Measurements from ENCODE around the gene ADD1.

The ADD1 gene

DNA sequence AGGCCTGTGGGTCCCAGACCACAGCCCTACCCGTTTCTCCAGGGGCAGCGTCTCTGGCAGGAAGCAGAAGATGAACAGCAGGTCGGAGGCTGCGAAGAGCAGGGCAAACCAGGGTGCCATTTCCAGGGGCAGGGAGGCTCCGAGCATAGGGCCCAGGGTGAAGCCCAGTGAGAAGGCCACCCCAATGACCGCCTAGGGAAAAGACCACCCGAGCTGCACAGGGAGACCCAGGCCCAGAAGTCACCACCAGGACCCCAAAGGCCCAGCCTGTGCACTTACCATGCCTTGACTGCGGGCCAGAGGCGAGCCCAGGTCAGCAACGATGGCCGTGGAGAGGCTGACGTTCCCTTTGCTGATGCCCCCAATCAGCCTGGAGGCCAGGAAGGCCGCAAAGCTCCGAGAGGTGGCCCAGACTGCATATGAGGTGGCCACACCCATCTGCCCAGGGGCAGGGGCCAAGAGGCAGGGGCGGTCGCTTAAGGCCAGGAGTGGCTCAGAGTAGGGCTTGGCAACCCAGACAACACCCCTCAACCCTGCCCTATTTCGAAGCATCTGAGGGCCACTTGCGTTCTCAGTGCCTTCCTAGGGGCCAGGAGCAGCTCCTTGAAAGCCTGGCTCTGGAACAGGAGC, 88.8 kb downstream of the ADD1 start:
- H3K4me3 ChIP-seq (replicated peaks; ENCODE audit: low read depth, low read length), result no peak overlapping the region
- DNase-seq (ENCODE audit: low read depth), result no peak
- TF ChIP-seq, protein P1, sequence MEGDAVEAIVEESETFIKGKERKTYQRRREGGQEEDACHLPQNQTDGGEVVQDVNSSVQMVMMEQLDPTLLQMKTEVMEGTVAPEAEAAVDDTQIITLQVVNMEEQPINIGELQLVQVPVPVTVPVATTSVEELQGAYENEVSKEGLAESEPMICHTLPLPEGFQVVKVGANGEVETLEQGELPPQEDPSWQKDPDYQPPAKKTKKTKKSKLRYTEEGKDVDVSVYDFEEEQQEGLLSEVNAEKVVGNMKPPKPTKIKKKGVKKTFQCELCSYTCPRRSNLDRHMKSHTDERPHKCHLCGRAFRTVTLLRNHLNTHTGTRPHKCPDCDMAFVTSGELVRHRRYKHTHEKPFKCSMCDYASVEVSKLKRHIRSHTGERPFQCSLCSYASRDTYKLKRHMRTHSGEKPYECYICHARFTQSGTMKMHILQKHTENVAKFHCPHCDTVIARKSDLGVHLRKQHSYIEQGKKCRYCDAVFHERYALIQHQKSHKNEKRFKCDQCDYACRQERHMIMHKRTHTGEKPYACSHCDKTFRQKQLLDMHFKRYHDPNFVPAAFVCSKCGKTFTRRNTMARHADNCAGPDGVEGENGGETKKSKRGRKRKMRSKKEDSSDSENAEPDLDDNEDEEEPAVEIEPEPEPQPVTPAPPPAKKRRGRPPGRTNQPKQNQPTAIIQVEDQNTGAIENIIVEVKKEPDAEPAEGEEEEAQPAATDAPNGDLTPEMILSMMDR (IDR thresholded peaks at IDR 0.05; ENCODE audit: low read length, missing control alignments), result no peak

DNA sequence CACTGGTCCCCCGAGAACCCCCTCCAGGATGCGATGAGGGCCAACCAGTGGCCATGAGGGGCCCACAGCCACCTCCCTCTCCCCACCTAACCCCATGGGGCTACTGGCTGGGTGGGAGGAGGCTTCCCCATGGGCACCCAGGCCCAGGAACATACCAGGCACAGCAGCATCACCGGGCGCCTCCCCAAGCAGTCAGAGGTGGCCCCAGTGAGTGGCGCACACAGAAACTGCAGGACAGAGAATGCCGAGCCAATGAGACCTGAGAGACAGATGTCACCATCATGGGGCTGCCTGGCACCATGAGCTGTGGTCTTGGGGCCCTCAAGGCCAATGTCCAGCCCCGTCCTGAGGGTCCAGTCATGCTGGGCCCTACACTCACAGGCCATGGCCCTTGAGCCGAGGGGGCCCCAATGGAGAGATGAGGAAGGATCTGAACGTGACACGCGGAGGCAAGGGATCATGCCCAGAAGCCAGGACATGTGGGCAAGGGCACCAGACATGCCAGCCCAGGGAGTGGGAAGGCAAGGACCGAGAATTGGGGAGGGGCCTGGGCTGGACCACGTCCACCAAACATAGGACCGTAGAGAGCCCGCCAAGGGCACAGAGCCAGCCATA, 89.4 kb downstream of the ADD1 start:
- no peak for DNase-seq (ENCODE audit: low read depth)
- TF ChIP-seq, protein P1 (IDR thresholded peaks at IDR 0.05; ENCODE audit: low read length, missing control alignments), result no peak
- H3K4me3 ChIP-seq (replicated peaks; ENCODE audit: low read depth, low read length), result peak overlapping the region; percentile 66

DNA sequence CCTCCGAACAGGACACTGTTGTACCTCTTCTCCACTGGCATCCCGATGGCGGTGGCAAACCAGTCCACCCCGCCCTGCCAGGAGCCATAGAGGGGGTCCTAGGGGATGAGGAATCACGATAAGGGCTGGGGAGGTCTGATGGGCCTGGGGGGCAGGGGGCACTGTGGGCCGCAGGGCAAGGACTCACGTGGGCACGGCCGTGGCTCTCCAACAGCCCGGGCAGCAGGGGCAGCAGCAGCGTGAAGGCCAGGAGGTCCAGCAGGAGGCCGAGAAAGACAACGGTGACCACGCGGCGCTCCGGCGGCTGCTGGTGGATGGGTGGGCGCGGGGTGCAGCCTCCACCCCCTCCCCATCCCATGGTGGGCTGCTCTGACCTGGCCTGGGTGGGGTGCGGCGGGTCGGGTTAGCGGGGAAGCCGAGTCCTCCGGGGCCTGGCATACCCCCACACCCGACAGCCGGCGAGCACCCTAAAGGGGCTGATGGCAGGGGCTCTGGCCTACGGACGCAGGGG, 90.0 kb downstream of the ADD1 start:
- TF ChIP-seq, protein P1 (IDR thresholded peaks at IDR 0.05; ENCODE audit: low read length, missing control alignments), result no peak
- H3K4me3 ChIP-seq (replicated peaks; ENCODE audit: low read depth, low read length), result peak overlapping the region; percentile 66
- DNase-seq (ENCODE audit: low read depth), result no peak

DNA sequence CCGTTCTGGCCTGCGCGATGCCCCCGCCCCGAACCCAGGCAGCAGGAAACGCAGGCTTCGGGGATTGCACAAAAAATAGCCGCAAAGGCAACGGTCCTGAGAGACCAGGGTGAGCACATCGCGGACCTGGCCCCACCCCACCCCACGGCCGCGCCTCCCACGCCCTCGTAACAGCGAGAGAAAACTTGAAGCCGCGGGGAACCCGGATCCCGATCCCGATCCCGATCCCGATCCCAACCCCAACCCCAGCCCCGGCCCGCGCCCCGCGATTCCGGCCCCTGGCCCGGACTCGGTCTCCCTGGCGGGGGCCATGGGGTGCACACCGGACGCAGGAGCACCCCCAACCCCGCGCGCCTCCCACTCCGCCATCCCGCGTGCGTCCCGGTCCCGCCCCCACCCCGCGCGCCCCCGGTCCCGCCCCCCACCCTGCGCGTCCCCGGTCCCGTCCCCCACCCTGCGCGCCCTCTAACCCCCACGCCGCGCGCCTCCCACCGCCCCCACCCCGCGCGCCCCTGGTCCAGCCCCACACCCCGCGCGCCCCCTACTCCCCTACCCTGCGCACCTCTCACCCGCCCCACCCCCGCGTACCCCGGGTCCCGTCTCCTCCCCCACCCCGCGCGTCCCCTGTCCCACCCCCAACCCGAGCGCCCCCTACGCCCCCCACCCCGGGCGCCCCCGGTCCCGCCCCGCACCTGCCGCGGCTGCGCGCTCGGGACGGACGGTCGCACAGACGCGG, 90.6 kb downstream of the ADD1 start:
- DNase-seq (ENCODE audit: low read depth), result peak; percentile 57
- TF ChIP-seq, protein P1 (IDR thresholded peaks at IDR 0.05; ENCODE audit: low read length, missing control alignments), result no peak
- peak overlapping the region; percentile 66 for H3K4me3 ChIP-seq (replicated peaks; ENCODE audit: low read depth, low read length)

DNA sequence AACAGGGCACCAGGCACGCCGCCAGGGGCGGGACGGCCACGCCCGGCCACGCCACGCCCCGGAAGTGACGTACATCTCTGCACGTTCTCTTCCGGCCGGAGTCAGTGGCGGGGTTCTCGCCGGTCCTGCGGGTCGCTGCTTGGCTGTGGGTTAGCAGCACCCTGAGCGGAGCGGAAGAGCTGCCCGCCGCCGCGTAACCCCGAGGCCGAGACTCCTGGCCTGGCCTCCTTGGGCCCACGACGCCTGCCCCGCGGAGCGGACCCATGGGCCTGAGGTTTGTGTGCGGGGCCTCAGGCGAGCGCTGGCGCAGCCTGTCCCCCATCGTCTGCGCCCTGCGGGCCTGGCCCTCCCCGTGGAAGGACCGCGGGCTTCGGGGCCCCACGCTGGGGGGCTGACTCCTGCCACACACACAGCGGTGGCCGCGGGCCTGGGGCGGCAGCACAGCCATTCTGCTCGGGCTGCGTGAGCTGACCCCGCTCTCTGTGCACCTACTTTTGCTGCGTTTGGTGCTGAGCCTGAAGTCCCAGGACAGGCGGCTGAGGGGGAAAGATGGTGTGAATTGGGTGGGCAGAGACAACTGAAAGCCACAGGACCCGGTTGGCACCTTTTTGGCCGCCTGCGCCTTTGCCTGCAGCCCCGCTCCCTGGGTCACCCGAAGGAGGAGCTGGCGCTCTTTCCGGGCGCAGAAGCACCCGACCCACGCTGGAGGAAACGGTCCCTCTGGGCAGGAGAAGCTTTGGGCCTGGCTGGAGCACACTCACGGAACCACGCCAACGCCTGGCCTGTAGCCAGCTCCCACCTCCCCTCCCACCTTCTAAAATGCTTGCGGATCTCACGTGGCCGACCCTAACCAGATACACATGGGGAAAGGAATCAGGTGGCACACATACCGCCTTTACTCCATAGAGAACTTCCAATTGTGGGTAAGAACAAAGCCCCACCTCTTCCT, 91.4 kb downstream of the ADD1 start:
- H3K4me3 ChIP-seq (replicated peaks; ENCODE audit: low read depth, low read length), result peak overlapping the region; percentile 66
- TF ChIP-seq, protein P1 (IDR thresholded peaks at IDR 0.05; ENCODE audit: low read length, missing control alignments), result no peak
- DNase-seq (ENCODE audit: low read depth), result peak; percentile 85

Data from fibroblast of pulmonary artery (primary cell).